OCI-LY3 (cell line): ENCODE data around the gene WNT5A.

Experiments
- EZH2phosphoT487 ChIP-seq: fragments of 200-600 bp; shearing (Covaris generic); IDR thresholded peaks from 2 replicates; pipeline ENCODE4 v1.6.1; 2018; ENCODE audit warnings: antibody characterized with exemption, mixed run types, low read depth
- TF ChIP-seq, protein P1 (sequence below): fragments of 200-600, 300-600 bp; sonication (generic); IDR thresholded peaks from 2 replicates; pipeline ENCODE4 v1.5.1; 2014; ENCODE audit warnings: antibody characterized with exemption, low read length, low read depth

DNA sequence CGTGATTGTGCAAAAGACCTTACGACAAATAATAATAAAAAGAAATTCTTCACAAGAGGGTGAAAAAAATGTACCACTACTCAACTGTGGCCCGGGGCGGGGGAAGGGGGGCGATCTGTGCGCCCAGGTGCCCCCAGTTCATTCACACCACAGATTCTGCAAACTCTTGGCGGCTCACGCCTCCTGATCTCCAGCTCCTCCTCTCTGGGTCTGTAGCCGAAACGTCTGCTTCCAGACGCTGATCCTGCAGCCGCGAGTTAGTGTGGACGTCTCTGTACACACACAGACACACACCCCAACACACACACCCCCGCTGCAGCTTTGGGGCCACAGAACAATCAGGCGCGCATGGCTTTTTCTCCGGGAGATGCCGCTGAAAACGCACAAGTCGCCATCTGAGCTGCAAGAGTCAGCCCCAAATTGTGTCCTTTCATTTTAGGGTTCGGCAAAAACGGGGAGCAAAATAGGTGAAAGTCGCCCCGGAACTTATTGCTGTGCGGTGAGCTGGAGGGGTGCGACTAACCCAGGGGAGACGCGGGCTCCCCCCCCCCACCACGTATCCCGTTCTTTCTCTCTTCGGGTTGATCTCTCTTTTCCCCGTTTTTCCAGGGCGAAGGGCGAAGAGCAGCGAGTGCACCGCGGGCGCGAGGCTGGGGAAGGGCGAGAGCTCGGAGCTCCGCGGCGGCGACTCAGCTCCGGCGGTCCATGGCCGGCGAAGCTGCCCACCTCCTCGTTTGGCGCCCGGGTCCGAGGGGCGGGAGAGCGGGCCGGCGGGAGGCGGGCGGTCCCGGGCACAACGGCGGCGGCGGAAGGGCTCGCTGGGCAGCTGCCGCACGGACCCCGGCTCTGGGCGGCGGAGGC lies 505 bp upstream of the WNT5A start:
- TF ChIP-seq, protein P1, sequence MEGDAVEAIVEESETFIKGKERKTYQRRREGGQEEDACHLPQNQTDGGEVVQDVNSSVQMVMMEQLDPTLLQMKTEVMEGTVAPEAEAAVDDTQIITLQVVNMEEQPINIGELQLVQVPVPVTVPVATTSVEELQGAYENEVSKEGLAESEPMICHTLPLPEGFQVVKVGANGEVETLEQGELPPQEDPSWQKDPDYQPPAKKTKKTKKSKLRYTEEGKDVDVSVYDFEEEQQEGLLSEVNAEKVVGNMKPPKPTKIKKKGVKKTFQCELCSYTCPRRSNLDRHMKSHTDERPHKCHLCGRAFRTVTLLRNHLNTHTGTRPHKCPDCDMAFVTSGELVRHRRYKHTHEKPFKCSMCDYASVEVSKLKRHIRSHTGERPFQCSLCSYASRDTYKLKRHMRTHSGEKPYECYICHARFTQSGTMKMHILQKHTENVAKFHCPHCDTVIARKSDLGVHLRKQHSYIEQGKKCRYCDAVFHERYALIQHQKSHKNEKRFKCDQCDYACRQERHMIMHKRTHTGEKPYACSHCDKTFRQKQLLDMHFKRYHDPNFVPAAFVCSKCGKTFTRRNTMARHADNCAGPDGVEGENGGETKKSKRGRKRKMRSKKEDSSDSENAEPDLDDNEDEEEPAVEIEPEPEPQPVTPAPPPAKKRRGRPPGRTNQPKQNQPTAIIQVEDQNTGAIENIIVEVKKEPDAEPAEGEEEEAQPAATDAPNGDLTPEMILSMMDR: no peak
- no peak for TF ChIP-seq EZH2phosphoT487
